GM21619 (cell line): ENCODE measurements around the gene PRSS2.

Experiments
- ATAC-seq: cut with Tn5 transposase; IDR thresholded peaks from one replicate; pipeline ENCODE4 v1.9.1; 2021; ENCODE audit not compliant: unreplicated experiment

Gene PRSS2

GRCh38 chr7:142785841-142786250, 15.1 kb downstream of the PRSS2 start:
- no peak for ATAC-seq

GRCh38 chr7:142787034-142787768, 16.4 kb downstream of the PRSS2 start:
- no peak for ATAC-seq

GRCh38 chr7:142787783-142788182, 17.0 kb downstream of the PRSS2 start:
- no peak for ATAC-seq

DNA sequence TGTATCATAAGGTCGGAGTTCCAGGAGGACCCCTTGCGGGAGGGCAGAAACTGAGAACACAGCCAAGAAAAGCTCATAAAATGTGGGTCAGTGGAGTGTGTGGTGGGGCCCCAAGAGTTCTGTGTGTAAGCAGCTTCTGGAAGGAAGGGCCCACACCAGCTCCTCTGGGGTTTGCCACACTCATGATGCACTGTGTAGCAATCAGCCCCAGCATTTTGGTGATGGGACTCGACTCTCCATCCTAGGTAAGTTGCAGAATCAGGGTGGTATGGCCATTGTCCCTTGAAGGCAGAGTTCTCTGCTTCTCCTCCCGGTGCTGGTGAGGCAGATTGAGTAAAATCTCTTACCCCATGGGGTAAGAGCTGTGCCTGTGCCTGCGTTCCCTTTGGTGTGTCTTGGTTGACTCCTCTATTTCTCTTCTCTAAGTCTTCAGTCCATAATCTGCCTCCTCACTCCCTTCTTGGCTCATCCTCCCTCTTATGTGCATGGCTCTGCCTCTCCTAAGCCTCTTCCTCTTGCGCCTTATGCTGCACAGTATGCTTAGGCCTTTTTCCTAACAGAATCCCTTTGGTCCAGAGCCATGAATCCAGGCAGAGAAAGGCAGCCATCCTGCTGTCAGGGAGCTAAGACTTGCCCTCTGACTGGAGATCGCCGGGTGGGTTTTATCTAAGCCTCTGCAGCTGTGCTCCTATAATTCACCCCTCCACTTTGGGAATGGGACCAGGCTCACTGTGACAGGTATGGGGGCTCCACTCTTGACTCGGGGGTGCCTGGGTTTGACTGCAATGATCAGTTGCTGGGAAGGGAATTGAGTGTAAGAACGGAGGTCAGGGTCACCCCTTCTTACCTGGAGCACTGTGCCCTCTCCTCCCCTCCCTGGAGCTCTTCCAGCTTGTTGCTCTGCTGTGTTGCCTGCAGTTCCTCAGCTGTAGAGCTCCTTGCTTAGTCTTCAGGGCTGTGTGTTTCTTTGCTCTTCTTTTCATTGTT, 17.8 kb downstream of the PRSS2 start:
- ATAC-seq, result no peak

DNA sequence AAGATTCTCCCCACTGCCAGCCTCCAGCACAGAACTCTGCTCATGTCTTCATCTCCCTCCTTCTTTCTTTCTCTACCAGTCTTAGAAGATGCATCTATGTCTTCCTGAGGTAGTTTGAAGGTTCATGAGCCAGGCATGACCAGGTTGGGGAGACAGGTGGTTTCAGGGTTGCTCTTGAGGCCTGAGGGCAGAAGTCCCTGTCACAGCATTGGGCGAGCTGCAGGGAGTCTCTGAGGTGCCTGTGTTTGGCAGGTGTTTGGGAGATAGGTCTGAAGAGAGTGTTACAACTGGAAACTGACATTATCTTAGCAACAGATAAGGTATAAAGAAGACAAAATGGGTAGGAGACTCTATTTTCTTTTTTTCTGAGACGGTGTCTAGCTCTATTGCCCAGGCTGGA, 18.7 kb downstream of the PRSS2 start:
- no peak for ATAC-seq

- no peak for ATAC-seq
Measured at GRCh38 chr7:142790056-142790455, 19.3 kb downstream of the PRSS2 start.

DNA sequence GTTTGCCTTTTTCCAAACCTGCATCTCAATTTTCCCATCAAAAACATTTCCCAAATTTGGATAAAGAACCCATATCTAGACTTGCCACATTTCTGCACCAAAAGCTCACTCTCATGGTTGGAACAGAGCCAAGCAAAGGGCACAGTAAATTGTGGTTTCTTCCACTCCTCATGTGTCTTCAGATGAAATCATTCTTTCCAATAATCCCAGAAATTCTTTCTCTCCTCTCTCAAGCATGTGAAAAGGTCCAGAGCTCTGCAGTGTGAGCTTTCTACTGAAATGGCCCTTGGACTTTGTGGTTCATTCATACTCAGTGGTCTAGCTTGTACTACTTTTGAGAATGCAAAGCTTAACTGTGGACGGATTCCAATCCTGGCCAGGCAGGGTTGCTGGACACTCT, 19.8 kb downstream of the PRSS2 start:
- ATAC-seq, result no peak

GRCh38 chr7:142791502-142791901, 20.7 kb downstream of the PRSS2 start:
- no peak for ATAC-seq

DNA sequence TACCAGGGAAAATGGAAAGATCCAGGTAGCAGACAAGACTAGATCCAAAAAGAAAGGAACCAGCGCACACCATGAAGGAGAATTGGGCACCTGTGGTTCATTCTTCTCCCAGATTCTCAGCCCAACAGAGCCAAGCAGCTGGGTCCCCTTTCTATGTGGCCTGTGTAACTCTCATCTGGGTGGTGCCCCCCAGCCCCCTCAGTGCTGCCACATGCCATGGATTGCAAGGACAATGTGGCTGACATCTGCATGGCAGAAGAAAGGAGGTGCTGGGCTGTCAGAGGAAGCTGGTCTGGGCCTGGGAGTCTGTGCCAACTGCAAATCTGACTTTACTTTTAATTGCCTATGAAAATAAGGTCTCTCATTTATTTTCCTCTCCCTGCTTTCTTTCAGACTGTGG, 21.4 kb downstream of the PRSS2 start:
- ATAC-seq, result no peak

DNA sequence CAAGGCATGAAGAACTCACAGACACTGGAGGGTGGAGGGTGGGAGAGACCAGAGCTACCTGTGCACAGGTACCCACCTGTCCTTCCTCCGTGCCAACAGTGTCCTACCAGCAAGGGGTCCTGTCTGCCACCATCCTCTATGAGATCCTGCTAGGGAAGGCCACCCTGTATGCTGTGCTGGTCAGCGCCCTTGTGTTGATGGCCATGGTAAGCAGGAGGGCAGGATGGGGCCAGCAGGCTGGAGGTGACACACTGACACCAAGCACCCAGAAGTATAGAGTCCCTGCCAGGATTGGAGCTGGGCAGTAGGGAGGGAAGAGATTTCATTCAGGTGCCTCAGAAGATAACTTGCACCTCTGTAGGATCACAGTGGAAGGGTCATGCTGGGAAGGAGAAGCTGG, 21.8 kb downstream of the PRSS2 start:
- no peak for ATAC-seq

GRCh38 chr7:142793156-142793555, 22.4 kb downstream of the PRSS2 start:
- no peak for ATAC-seq

GRCh38 chr7:142795339-142795863, 24.6 kb downstream of the PRSS2 start:
- no peak for ATAC-seq

- ATAC-seq, result no peak
Measured at GRCh38 chr7:142796001-142796500, 25.3 kb downstream of the PRSS2 start.

- ATAC-seq, result peak; percentile 41
Measured at GRCh38 chr7:142796501-142797390, 26.0 kb downstream of the PRSS2 start.

- ATAC-seq, result peak; percentile 21
Measured at GRCh38 chr7:142797391-142798377, 26.9 kb downstream of the PRSS2 start.

- ATAC-seq, result no peak
Measured at GRCh38 chr7:142798451-142799436, 28.0 kb downstream of the PRSS2 start.

GRCh38 chr7:142799437-142799835, 28.7 kb downstream of the PRSS2 start:
- no peak for ATAC-seq

GRCh38 chr7:142800088-142800487, 29.3 kb downstream of the PRSS2 start:
- no peak for ATAC-seq
